ENCODE results near the gene FIP1L1. TPM values are rescaled to one million over a fixed set of nuclear protein-coding genes. Genes with fewer than 3 reads are reported as not detected.

Gene FIP1L1
- total RNA-seq, 2 donors from 2014 or later: 57.5 to 80.7 TPM

DNA sequence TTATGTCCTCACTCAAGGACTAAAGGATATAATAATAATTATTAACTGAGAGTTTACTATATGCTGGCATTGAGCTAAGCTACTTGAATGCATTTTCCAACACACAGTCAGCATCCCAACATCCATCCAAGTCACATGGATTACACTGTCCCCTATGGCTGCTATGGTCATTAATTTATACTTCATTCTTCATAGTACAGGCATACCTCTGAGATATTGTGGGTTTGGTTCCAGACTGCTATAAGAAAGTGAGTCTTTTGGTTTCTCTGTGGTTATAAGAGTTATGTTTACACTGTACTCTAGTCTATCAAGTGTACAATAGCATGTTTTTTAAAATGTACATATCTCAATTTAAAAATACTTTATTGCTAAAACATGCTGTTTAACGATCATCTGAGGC, 124.7 kb downstream of the FIP1L1 start:
- Mint-ChIP-seq H3K27ac (no peak overlapping the region), H3K4me1 (peaks cover 2% of the 10 kb centered on the region), H3K4me3 (no peak overlapping the region), H3K36me3 (ENCODE audit: low read depth) (peaks cover 4% of the 10 kb centered on the region), H3K27me3 (peaks cover 16% of the 10 kb centered on the region)
- no peak for ATAC-seq
- no peak for DNase-seq
- no peaks in the 10 kb centered on the region for H3K9me3 ChIP-seq (ENCODE audit: control insufficient read depth, low read length, poor library complexity, severe bottlenecking)

DNA sequence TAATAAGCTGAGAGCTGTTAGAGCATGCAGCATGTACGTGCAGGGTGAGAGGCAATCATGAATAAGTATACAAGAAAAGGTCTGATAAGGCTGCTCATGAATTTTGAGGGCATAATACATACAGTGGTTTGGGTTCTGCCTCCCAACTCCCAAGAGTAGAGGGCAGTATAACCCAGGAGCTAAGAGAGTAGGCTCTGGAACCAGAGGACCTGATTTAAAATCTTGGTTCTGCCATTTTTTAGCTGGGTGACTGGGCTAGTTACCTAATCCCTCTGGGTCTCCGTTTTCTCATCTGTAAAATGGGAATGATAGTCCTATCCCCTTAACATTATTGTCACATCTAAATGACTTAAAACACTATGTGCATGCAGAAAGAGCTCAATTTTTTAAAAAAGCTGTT, 128.5 kb downstream of the FIP1L1 start:
- no peak overlapping the region for H3K4me3 Mint-ChIP-seq
- H3K27me3 Mint-ChIP-seq: peaks cover 25% of the 10 kb centered on the region
- DNase-seq (no peak), ATAC-seq (no peak)
- H3K4me1 Mint-ChIP-seq: peaks cover 2% of the 10 kb centered on the region
- no peaks in the 10 kb centered on the region for H3K9me3 ChIP-seq (ENCODE audit: control insufficient read depth, low read length, poor library complexity, severe bottlenecking)
- peaks cover 2% of the 10 kb centered on the region for H3K36me3 Mint-ChIP-seq (ENCODE audit: low read depth)
- H3K27ac Mint-ChIP-seq: no peak overlapping the region

DNA sequence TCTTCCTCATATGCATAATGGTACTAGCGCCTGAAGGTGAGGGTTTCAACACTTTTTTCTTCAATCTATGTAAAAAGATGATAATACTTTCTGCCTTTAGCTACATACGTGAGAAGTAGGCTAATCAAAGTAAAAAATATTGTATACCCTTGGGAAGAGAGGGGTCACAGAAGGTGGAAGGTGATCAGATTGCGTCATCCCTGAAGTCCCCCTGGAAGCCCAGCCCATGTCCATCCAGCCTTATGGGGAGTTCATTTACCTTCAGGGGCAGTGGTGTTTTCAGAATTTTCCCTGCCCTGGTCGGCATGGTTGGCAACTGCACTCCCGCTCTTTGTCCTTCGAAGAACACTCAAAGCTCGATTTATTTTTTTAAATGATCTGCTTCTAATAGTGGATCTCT, 129.6 kb downstream of the FIP1L1 start:
- no peaks in the 10 kb centered on the region for H3K9me3 ChIP-seq (ENCODE audit: control insufficient read depth, low read length, poor library complexity, severe bottlenecking)
- DNase-seq: no peak
- peaks cover 30% of the 10 kb centered on the region for H3K27me3 Mint-ChIP-seq
- H3K36me3 Mint-ChIP-seq (ENCODE audit: low read depth): peaks cover 2% of the 10 kb centered on the region
- no peak for ATAC-seq
- peaks cover 2% of the 10 kb centered on the region for H3K4me1 Mint-ChIP-seq
- no peak overlapping the region for H3K27ac Mint-ChIP-seq
- no peak overlapping the region for H3K4me3 Mint-ChIP-seq

DNA sequence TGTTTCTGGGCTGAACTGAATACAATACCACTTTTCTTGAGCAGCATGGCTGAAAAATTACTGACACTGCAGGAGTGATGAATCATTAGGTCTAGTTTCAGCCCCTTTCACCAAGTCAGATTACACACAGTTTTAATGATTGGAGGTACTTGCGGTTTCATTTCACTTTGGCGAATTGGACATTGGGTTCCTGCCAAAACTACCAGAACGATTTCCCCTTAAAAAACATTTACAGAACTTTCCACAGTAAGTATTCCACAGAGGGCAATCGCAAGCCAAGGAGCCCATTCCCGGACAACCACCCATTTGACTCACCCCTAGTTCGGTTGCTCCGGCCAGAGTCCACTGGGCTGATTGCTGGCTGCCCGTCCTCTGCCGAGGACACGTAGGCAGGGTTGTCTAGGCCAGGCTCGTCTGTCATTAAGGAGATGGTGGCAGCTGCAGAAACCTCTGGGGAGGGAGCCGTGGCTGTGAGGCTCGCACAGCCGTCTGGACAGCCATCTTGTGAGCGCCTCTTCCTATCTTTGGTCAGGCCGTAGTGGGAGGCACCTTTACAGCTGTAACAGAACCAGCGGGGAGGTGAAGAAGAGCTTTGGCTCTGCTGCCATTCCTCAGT, 130.3 kb downstream of the FIP1L1 start:
- peaks cover 30% of the 10 kb centered on the region for H3K27me3 Mint-ChIP-seq
- ATAC-seq (no peak), DNase-seq (no peak)
- H3K36me3 Mint-ChIP-seq (ENCODE audit: low read depth): peaks cover 2% of the 10 kb centered on the region
- peaks cover 2% of the 10 kb centered on the region for H3K4me1 Mint-ChIP-seq
- H3K4me3 Mint-ChIP-seq: no peak overlapping the region
- H3K9me3 ChIP-seq (ENCODE audit: control insufficient read depth, low read length, poor library complexity, severe bottlenecking): no peaks in the 10 kb centered on the region
- H3K27ac Mint-ChIP-seq: no peak overlapping the region

DNA sequence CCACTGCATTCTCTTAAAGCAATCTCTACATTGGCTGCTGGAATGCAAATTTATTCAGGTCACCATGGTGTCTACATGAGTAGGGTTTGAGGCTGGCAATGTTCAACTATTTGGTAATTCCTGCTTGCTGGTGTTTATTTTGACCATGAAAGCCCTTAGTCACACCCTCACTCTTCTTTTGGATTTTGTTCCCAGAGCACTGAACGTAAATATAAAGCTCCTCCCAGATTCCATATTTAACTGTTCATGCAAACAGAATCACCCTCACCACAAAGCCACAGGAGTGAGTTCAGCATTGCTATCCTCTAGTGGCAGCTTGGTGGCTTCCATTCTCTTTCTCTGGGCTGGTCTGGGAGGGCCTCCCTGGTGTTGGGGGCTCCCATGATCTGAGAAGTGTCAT, 131.0 kb downstream of the FIP1L1 start:
- DNase-seq (no peak), ATAC-seq (no peak)
- Mint-ChIP-seq H3K4me1 (peaks cover 2% of the 10 kb centered on the region), H3K27me3 (peaks cover 30% of the 10 kb centered on the region), H3K27ac (no peak overlapping the region), H3K36me3 (ENCODE audit: low read depth) (peaks cover 2% of the 10 kb centered on the region), H3K4me3 (no peak overlapping the region)
- no peaks in the 10 kb centered on the region for H3K9me3 ChIP-seq (ENCODE audit: control insufficient read depth, low read length, poor library complexity, severe bottlenecking)

DNA sequence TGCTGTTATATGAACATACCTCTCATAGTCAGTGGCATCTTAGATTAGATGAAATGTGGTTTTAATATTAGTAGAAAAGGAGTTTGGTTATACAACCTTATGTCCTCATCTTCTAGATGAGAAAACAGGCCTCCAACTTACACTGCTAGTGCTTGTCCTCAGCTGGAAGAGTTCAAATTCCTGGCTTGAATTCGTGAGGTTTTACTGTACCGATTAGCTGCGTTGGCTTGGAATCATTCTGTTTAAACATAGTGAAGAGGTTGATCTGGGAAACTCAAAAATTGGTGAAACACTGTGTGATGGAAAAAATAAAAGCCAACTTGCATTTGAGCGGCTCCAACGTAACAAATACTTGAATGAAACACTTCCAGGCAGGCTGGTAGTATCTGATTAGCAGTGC, 132.9 kb downstream of the FIP1L1 start:
- no peak overlapping the region for H3K27ac Mint-ChIP-seq

More for the DNA sequence above, 132.9 kb downstream of the FIP1L1 start:
- Mint-ChIP-seq H3K27me3 (peaks cover 25% of the 10 kb centered on the region), H3K4me3 (no peak overlapping the region), H3K4me1 (peaks cover 2% of the 10 kb centered on the region), H3K36me3 (ENCODE audit: low read depth) (no peaks in the 10 kb centered on the region)
- no peak for ATAC-seq
- DNase-seq: no peak
- H3K9me3 ChIP-seq (ENCODE audit: control insufficient read depth, low read length, poor library complexity, severe bottlenecking): no peaks in the 10 kb centered on the region

Other genes starting within 250 kb of the FIP1L1 start
- 10 to 100 TPM; 19.3 to 26.7 TPM for gene SCFD2, start 11.6 kb upstream of the FIP1L1 start, total RNA-seq
- not detected for gene LNX1, start 213.8 kb downstream of the FIP1L1 start, total RNA-seq

Measured in T-helper 17 cell (primary cell).